ENCODE measurements around the gene HS1BP3. TPM values are rescaled to one million over a fixed set of nuclear protein-coding genes. Genes with fewer than 3 reads are reported as not detected.

Gene HS1BP3
- total and polyA plus RNA-seq, 8 donors: 12.5 to 39.7 (median 13.4) TPM

- H3K4me3 ChIP-seq: no peak overlapping the region
- intact Hi-C loops (cut with DNase I): no loop called here
- DNase-seq (no peak), ATAC-seq (no peak)
- H3K27ac ChIP-seq: no peak overlapping the region
- TF ChIP-seq CTCF (IDR thresholded peaks at IDR 0.05): no peak
- peaks cover 0 to 28% of the 10 kb centered on the region in 2 donors for H3K4me1 ChIP-seq
- no peaks in the 10 kb centered on the region for H3K36me3 ChIP-seq
- peaks cover 0 to 4% of the 10 kb centered on the region in 2 donors for H3K9me3 ChIP-seq
- H3K27me3 ChIP-seq: no peaks in the 10 kb centered on the region
Measured at GRCh38 chr2:20604401-20604911, 46.4 kb downstream of the HS1BP3 start.

- ATAC-seq: no peak
Measured at GRCh38 chr2:20603791-20604190, 47.1 kb downstream of the HS1BP3 start.

GRCh38 chr2:20602803-20603202 is 48.1 kb downstream of the HS1BP3 start:
- H3K9me3 ChIP-seq: peaks cover 0 to 4% of the 10 kb centered on the region in 2 donors
- H3K4me1 ChIP-seq: peaks cover 0 to 30% of the 10 kb centered on the region in 2 donors
- H3K27ac ChIP-seq: no peak overlapping the region
- H3K36me3 ChIP-seq: no peaks in the 10 kb centered on the region
- no peaks in the 10 kb centered on the region for H3K27me3 ChIP-seq
- ATAC-seq (no peak), DNase-seq (no peak)
- intact Hi-C loops (cut with DNase I): no loop called here
- no peak for TF ChIP-seq CTCF (IDR thresholded peaks at IDR 0.05)
- no peak overlapping the region for H3K4me3 ChIP-seq

More at GRCh38 chr2:20603791-20604190, 47.1 kb downstream of the HS1BP3 start:
- TF ChIP-seq CTCF (IDR thresholded peaks at IDR 0.05): no peak
- no peak overlapping the region for H3K27ac ChIP-seq
- no peaks in the 10 kb centered on the region for H3K36me3 ChIP-seq
- no peaks in the 10 kb centered on the region for H3K27me3 ChIP-seq
- peaks cover 0 to 28% of the 10 kb centered on the region in 2 donors for H3K4me1 ChIP-seq
- H3K9me3 ChIP-seq: peaks cover 0 to 4% of the 10 kb centered on the region in 2 donors
- intact Hi-C loops (cut with DNase I): no loop called here
- H3K4me3 ChIP-seq: no peak overlapping the region
- DNase-seq: no peak

- no peaks in the 10 kb centered on the region for H3K9me3 ChIP-seq
- peak; percentile 36 to 41 for TF ChIP-seq CTCF (IDR thresholded peaks at IDR 0.05)
- no peak overlapping the region for H3K27ac ChIP-seq
- H3K27me3 ChIP-seq: no peaks in the 10 kb centered on the region
- intact Hi-C loops (cut with DNase I): no loop called here
- ATAC-seq: no peak
- H3K4me3 ChIP-seq: no peak overlapping the region
- DNase-seq: no peak
- peaks cover 7 to 47% of the 10 kb centered on the region in 2 donors for H3K4me1 ChIP-seq
- H3K36me3 ChIP-seq: no peaks in the 10 kb centered on the region
Measured at GRCh38 chr2:20600756-20601325, 50.1 kb downstream of the HS1BP3 start.

- peak in 1 of 4 donors; percentile 14 for DNase-seq
- H3K4me1 ChIP-seq: peaks cover 7 to 53% of the 10 kb centered on the region in 2 donors
Measured at GRCh38 chr2:20599861-20600461, 50.9 kb downstream of the HS1BP3 start.

More at GRCh38 chr2:20599861-20600461, 50.9 kb downstream of the HS1BP3 start:
- Histone ChIP-seq H3K4me3 (no peak overlapping the region), H3K9me3 (no peaks in the 10 kb centered on the region), H3K36me3 (no peaks in the 10 kb centered on the region), H3K27me3 (no peaks in the 10 kb centered on the region), H3K27ac (peak overlapping the region; percentile 23 to 47)
- no peak for ATAC-seq
- no peak for TF ChIP-seq CTCF (IDR thresholded peaks at IDR 0.05)
- intact Hi-C loops (cut with DNase I): no loop called here

All from left lung (tissue), 10 donors.